ENCODE data around the gene KLHL2.

KLHL2 gene

GRCh38 chr4:165293927-165294649 lies 86.7 kb downstream of the KLHL2 start:
- DNase-seq, result no peak

- no peak for DNase-seq
These were observed 87.5 kb downstream of the KLHL2 start for GRCh38 chr4:165294907-165295306.

- DNase-seq, result no peak
These were observed 90.3 kb downstream of the KLHL2 start for GRCh38 chr4:165297626-165298025.

GRCh38 chr4:165299399-165300060 lies 92.2 kb downstream of the KLHL2 start:
- no peak for DNase-seq

- no peak for DNase-seq
These were observed 94.5 kb downstream of the KLHL2 start for GRCh38 chr4:165301833-165302232.

GRCh38 chr4:165302658-165303057 lies 95.3 kb downstream of the KLHL2 start:
- DNase-seq, result no peak

- no peak for DNase-seq
These were observed 100.8 kb downstream of the KLHL2 start for GRCh38 chr4:165308166-165308565.

GRCh38 chr4:165308606-165309005 lies 101.2 kb downstream of the KLHL2 start:
- DNase-seq, result no peak

GRCh38 chr4:165309456-165309855 lies 102.1 kb downstream of the KLHL2 start:
- no peak for DNase-seq

- no peak for DNase-seq
These were observed 105.1 kb downstream of the KLHL2 start for GRCh38 chr4:165312506-165312905.

- no peak for DNase-seq
These were observed 111.7 kb downstream of the KLHL2 start for GRCh38 chr4:165319030-165319429.

GRCh38 chr4:165319509-165319908 lies 112.1 kb downstream of the KLHL2 start:
- DNase-seq, result no peak

- DNase-seq, result no peak
These were observed 117.0 kb downstream of the KLHL2 start for GRCh38 chr4:165324236-165324917.

- DNase-seq, result no peak
These were observed 117.5 kb downstream of the KLHL2 start for GRCh38 chr4:165324918-165325304.

GRCh38 chr4:165325732-165326512 lies 118.6 kb downstream of the KLHL2 start:
- DNase-seq, result peak; percentile 29

GRCh38 chr4:165326831-165327210 lies 119.5 kb downstream of the KLHL2 start:
- no peak for DNase-seq

GRCh38 chr4:165327211-165328100 lies 120.1 kb downstream of the KLHL2 start, which contains the start of gene MSMO1:
Gene MSMO1, plus strand, starts transcription at chr4:165327669. Its CDS starts 5,702 bp downstream, at chr4:165333371.
- DNase-seq, result peak; percentile 98

GRCh38 chr4:165328101-165328425 lies 120.7 kb downstream of the KLHL2 start:
- DNase-seq, result no peak

- DNase-seq, result no peak
These were observed 121.3 kb downstream of the KLHL2 start for GRCh38 chr4:165328708-165329107.

- DNase-seq, result no peak
These were observed 122.7 kb downstream of the KLHL2 start for GRCh38 chr4:165330071-165330470.

GRCh38 chr4:165330666-165331065 lies 123.3 kb downstream of the KLHL2 start:
- DNase-seq, result no peak

GRCh38 chr4:165331359-165331758 lies 124.0 kb downstream of the KLHL2 start:
- DNase-seq, result no peak
